NCI-H446 (cell line): ENCODE results near the gene GPR137.
"Not testable (repeated sequence)": the region's sequence is repeated elsewhere in the genome, so short reads cannot be mapped to it uniquely, and the experiment has no call there.

ENCODE experiments used
- DNase-seq, 2 experiments: peaks; one replicate each; lab custom pipeline; 2025; lab: John Stamatoyannopoulos, UW

Gene GPR137

GRCh38 chr11:64284962-64285884 is at the start of gene GPR137:
Gene GPR137 (plus strand): TSS chr11:64285848. CDS start chr11:64286525, 677 bp downstream.
- DNase-seq: peak; percentile 85 to 89

GRCh38 chr11:64237484-64237951 is 48.1 kb upstream of the GPR137 start:
- no peak for DNase-seq

DNA sequence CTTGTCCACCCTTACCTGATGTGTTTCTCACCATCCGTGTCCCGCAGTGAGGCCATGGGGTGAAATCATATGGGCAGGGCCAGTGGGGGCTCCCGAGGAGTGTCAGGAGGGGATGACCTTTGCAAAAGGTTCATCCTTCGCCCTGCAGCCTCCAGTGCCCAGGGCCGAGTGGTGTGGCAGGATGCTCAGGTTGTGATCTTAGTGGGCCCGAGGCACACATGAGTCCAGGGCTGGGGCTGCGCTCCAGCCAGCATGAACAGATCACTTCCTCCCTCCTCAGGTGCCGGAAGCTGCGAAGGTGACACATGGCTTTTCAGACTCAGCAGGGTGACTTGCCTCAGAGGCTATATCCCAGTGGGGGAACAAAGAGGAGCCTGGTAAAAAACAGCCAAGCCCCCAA is 47.6 kb upstream of the GPR137 start:
- no peak for DNase-seq

DNA sequence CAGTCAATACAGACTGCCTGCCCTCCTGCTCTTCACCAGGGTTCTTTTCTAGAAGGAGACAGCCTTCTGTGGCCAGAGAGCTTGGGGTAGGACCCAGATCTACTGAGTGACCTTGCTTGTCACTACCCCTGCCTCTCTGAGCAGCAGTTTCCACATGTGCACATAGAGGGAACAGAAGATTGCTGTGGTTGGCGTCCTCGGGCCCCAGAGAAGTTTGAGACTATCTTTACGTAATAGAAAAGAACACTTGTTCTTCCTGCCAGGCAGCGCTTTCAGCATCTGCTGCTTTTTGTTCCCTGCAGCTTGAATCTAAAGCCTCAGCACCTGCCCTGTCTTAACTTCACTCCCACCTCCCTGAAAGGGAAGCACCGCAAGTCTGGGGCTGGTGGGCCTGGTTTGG is 46.6 kb upstream of the GPR137 start:
- DNase-seq: no peak

GRCh38 chr11:64239662-64240434 is 45.8 kb upstream of the GPR137 start:
- DNase-seq: no peak

- peak; percentile 96 to 99 for DNase-seq
Measured at GRCh38 chr11:64240435-64241240, 45.0 kb upstream of the GPR137 start, which contains the start of gene FKBP2. Gene FKBP2 (plus strand): TSS chr11:64241095. CDS start chr11:64242388, 1,293 bp downstream.

- peak; percentile 98 to 99 for DNase-seq
Measured at GRCh38 chr11:64241241-64241490, 44.5 kb upstream of the GPR137 start.

DNA sequence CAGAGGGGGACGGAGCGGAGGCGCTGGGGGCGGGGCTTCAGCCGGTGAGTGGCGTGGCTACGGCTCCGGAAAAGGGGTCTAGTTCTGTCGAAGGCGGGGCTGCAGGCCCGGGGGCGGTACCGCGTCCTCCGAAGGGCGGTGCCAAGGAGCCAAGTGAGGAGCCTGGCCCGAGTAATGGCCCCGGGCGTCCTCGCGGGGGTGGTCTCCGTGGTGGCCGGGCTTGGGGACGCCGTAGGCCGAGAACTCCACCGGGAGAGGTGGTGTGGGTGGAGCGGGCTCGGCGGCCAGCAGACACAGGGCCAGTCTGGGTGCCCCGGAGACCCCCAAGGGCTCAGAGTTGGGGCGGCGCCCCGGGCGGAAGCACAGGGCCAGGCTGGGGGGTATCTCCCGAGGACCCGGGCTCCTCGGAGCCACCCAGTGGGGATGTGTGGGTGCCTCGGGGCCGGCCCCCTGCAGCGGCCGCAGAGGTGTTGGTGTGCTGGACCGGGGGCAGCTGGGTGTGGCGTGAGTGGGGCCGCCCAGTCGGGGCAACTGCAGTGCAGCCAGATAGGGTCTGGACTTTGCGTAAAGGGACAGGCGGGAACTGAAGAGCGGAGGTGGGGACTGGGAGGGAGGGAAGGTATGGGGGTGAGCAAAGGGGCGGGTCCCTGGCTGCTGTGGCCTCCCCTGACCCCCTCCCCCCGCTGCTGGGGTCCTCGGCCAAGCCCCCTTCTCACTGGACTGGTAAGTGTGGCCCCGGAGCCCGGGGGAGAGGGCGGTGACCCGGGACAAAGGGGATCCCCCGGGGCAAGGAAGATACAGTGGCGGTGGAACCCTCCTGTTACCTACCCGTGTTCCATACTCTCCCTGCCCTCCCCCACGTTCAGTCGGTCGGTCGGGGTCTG is 43.9 kb upstream of the GPR137 start:
- DNase-seq: peak in 1 of 2 experiments; percentile 61

DNA sequence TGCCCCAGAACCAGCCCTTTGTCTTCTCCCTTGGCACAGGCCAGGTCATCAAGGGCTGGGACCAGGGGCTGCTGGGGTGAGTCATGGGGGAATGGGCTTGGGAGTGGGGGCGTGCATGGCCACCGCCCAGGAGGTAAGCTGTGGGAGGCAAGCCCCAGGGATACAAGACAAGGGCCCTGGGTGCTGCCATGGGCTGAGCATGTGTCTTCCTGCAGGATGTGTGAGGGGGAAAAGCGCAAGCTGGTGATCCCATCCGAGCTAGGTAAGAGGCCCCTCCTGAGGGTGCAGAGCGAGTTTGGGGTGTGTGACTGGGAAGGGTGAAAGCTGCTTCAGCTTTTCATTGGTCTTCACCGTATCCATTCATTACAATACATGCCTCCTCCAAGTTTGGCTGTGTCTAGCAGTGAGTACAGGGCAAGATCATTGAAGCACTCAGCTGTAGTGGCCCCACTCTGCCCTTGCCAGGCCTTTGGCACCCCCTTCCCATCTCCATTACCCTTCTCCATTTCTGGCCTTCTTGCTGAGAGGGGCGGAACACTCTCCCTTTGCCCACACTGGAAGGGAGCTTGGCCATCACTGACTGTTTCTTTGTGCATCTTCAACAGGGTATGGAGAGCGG is 42.3 kb upstream of the GPR137 start:
- DNase-seq: no peak

GRCh38 chr11:64244107-64244506 is 41.5 kb upstream of the GPR137 start:
- DNase-seq: no peak

DNA sequence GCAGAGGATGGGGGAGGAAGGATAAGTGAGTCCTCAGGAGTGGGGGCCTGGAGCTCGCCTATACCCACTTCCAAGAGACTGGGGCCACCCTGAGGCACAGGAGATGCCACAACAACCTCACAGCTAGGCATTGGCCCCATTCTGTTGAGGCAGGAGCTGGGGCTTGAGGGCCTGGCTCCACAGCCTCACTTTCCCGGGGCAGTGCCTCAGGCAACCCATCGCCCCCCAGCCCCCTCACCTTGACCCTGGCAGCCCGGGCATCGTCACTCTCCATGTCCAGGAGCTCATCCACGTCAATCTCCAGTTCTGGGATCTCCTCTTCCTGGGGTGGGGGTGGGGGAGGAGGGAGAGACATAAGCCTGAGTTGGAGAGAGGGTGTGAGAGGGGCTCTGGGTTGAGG is 40.7 kb upstream of the GPR137 start:
- DNase-seq: no peak

- peak in 1 of 2 experiments; percentile 40 for DNase-seq
Measured at GRCh38 chr11:64245401-64245796, 40.2 kb upstream of the GPR137 start.

DNA sequence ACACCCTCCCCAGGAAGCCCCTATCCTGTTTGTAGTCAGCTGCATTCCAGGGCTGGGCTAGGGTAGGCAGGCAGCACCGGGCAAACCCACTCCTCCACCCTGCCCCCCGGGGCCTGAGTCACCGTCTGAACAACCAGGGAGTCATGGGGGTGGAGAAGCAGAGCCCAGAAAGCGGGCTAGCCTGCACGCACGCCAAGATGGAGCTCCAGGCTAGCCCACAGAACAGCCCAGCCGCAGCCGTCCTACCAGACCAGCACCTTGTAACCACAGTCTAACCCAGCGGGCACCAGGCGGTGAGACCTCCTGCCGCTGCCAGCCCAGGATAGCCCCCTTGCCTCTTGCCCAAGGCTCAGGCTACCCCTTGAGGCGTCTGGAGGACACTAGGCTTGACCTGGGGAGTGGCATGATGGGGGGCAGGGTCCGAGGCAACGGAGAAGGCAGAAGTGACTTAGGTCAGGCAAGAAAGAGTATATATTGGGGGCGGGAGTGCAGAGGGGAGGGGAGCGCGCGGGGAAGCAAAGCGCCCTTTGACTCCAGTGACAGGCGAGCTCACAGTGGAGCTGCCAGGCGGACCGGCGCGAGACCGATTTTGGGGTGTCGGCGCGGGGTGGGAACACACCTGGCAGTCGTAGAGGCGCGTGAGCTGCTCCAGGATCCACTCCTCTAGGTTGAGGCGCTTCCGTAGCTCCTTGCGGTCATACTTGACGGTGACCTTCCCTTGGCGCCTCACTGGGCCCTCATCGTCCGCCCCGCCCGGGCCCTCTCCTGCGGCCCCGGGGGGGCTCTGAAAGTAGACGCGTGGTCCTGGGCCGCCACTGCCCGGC is 39.6 kb upstream of the GPR137 start:
- peak in 1 of 2 experiments; percentile 53 for DNase-seq

GRCh38 chr11:64246621-64246870 is 39.1 kb upstream of the GPR137 start:
- DNase-seq: not testable (repeated sequence)

GRCh38 chr11:64246871-64247728 is 38.5 kb upstream of the GPR137 start, which contains the start of gene PPP1R14B:
Gene PPP1R14B (minus strand): TSS chr11:64246943. CDS start chr11:64246673, 270 bp downstream.
- peak; percentile 59 to 88 for DNase-seq

DNA sequence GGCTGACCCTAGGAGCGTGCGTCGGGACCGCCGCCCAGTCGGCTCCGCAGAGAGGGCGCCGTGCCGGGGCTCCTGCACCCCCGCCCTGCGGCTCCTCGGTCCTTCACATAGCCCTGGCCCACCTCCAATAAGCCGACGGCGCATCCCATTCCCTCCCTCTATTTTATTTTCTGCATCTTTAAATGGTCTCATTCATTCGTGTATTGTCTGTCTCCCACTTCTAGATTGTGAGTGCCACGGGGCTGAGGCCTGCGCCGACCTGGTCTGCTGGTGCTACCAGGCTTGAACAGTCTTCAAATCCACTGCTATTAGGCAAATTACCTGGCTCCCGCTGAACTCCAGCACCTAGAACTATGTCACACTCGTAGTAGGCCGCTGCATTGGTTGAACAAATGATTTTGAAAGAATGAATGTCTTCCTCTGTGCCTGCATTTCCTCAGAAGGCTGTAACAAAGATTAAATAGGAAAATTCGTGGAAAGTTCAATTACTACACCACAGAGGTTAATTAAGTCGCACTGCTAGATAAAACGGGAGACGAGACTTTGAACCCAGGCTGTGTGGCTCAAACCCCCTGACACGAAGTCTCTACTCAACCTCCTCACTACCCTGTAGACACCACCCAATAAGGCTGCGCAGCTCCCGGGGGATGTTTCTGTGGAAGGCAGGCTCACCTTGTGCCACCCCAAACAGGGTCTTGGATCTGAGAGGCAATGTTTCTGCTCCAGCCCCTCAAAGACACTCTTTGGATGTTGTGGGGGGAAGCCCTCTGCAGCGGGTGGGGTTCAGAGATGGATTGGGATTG is 37.7 kb upstream of the GPR137 start:
- DNase-seq: no peak

GRCh38 chr11:64248578-64248977 is 37.1 kb upstream of the GPR137 start:
- DNase-seq: no peak

DNA sequence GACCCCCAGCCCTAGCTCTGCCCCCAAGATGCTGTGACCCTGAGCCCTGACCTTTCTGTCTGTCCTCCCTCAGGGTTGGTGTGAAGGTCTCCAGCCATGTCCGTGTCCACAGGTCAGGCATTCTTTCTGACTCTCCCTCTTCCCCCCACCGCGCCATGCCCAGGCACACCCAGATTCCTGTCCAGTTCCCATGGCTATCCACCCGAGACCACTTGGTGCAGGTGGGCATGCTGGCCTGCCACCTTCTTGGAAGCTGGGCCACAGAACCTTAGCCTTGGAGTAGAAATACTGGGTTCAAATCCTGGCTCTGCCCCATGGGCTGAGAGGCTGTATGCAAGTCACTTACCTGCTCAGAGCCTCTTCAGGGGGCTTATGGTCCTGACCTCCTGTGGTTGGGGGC is 36.6 kb upstream of the GPR137 start:
- DNase-seq: no peak
